ENCODE measurements around the gene ARRDC5.

DNA sequence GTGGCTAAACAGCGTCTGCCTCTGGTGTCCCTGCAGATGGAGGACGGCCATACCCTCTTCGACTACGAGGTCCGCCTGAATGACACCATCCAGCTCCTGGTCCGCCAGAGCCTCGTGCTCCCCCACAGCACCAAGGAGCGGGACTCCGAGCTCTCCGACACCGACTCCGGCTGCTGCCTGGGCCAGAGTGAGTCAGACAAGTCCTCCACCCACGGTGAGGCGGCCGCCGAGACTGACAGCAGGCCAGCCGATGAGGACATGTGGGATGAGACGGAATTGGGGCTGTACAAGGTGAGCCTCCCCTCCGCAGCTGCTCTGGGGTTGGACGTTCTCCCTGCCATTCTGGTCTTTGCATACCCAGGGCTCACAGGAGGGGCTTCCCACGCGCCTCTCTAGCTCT is 26.5 kb upstream of the ARRDC5 start:
- TF ChIP-seq, protein P1, sequence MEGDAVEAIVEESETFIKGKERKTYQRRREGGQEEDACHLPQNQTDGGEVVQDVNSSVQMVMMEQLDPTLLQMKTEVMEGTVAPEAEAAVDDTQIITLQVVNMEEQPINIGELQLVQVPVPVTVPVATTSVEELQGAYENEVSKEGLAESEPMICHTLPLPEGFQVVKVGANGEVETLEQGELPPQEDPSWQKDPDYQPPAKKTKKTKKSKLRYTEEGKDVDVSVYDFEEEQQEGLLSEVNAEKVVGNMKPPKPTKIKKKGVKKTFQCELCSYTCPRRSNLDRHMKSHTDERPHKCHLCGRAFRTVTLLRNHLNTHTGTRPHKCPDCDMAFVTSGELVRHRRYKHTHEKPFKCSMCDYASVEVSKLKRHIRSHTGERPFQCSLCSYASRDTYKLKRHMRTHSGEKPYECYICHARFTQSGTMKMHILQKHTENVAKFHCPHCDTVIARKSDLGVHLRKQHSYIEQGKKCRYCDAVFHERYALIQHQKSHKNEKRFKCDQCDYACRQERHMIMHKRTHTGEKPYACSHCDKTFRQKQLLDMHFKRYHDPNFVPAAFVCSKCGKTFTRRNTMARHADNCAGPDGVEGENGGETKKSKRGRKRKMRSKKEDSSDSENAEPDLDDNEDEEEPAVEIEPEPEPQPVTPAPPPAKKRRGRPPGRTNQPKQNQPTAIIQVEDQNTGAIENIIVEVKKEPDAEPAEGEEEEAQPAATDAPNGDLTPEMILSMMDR (IDR thresholded peaks at IDR 0.05): no peak
- TF ChIP-seq POLR2A (IDR thresholded peaks at IDR 0.05): no peak

Measured in body of pancreas (tissue), 4 donors.